IPS DF 4.7 (cell line): ENCODE measurements around the gene TIMM22.

Experiments used
- DNase-seq: peaks from one replicate; pipeline ENCODE4 v3.0.0-alpha.2; 2013; ENCODE audit warnings: low spot score; ENCODE audit errors: extremely low read depth

TIMM22 gene

DNA sequence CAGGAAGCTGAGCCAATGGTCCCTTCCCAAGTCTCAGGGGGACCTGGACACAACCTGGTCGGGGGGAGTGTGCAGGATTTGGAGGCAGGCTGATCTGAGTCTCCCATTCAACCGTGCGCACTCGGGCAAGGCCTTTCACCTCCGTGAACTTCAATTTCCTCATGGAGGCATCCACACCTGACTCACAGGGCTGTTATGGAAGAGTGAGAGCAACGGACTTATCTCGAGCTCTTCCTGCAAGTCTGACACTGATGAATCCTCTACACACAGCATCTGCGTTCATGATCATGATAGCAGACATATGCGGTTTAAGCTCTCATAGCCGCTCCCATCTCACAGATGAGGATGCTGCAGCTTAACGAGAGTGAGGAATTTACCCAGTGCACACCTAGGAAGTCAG is 21.6 kb downstream of the TIMM22 start:
- no peak for DNase-seq

DNA sequence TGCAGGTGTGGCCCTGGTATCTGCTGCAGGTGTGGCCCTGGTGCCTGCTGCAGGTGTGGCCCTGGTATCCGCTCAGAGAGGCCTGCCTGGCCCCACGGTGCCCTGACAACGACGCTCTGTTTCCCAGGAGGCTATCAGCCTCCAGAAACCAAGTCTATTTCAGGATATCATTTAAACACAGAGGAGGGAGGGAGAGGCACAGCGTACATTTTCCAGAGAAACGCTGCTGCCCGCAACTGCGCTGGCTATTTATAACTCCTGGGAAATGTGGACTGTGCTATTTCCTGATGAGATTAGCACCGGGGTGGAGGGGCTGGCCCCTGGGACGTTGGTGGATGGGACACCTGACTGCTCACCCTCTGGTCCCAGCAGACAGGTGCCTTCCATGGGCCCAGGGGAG is 22.5 kb downstream of the TIMM22 start:
- DNase-seq = no peak

DNA sequence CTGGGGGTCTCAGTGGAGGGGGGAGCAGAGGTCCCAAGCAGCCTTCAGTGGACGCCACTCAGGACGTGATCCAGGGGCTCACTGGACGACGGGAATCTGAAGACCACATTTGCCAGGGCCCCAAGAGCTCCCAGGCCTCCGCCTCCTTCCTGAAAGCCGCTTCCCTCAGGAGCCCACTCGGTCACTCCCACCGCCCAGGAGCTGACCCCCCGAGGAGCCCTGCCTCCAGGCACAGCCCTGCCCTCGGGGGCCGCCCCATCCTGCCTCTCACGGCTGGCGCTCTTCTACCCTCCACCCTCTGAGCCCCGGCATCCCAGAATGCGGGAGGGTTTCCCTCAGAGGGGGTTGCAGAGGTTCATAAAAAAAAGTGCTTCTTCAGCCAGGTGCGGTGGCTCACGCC is 24.2 kb downstream of the TIMM22 start:
- DNase-seq = no peak

- no peak for DNase-seq
Measured at GRCh38 chr17:1022278-1023024, 25.5 kb downstream of the TIMM22 start.

- no peak for DNase-seq
Measured at GRCh38 chr17:1024076-1024475, 27.1 kb downstream of the TIMM22 start.

DNA sequence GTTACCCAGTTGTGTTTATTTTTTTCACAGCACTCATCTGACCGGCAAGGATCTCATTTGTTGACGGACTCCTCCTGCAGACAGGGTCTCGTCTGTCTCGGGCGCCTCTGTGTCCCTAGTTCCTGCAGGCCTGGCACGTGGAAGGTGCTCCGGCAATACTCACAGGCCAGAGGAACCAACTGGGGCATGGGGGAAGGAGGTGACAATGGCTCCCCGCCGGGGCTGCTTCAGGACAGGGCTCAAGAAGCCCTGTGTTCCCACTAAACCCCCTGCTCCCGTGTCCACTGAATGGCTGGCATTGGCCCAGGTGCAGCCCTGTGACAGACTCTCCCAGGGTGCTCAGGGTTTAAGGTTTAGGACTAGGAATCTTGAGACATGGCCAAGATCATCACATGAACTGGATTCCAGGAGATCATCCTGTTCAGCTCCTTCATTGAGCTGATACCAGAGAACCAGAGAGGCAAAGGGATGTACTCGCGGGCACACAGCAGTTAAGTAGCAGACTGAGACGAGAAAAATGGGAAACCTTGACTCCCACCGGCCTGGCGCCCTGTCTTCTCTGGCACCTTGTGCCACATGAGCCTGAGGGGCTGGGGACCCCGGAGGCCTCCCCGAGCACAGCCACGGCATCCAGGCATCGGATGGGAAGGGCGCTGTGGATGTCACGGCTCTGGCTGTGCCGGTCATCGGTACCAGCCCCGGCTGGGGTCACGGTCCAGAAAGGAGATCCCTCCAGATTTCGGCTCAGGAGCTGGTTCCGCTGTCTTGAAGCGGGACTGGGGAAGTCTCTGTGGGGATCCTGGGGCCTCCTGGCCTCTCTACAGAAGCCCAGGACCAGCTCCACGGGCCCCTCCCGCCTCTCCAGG is 29.0 kb downstream of the TIMM22 start:
- no peak for DNase-seq

DNA sequence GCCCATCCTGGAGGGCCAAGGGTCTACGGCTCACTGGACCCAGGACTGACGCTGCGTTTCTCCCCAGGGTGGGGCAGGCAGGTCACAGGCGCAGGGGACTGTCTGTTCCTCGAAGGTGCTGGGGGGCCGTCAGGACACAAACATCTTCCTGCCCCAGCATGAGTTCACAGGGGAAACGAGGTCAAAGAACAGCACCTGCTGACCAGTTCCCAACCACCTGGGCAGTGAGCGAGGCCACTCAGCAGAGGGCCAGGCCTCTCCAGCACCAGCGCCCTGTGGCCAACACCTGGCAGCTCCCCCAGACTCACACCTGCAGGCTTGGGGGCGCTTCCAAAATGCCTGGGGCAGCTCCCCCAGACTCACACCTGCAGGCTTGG is 29.7 kb downstream of the TIMM22 start:
- no peak for DNase-seq

GRCh38 chr17:1027044-1027443 is 30.1 kb downstream of the TIMM22 start:
- DNase-seq = no peak

DNA sequence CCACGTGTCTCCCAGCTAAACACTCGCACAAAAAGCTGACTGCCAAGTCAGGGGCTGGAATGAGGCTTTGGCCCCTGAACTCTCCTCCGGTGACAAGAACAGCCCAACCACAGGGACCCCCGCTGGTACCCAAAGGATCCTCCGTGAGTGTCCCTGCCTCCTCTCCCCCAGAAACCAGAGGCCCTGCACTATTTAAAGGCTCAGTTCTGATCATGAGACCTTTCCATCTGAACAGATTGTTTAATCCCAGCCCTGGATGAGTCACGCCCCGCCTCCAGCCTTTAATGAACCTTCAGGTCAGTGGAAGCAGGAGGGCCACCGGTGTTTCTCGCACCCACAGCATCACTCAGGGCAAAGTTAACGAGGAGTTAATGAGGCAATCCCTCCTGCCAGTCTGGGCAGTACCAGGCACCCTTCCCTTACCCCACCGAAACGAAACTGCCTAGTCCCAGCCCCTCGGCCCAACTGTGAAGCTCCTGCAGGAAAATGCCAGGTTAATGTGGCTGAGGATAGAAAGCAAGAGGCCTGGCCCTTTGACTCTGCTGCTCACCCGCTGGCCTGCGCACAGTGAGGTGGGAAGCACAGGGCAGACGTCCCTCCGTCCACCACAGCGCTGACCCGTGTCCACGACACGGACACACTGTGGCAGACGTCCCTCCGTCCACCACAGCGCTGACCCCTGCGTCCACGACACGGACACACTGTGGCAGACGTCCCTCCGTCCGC is 32.4 kb downstream of the TIMM22 start:
- DNase-seq = no peak

DNA sequence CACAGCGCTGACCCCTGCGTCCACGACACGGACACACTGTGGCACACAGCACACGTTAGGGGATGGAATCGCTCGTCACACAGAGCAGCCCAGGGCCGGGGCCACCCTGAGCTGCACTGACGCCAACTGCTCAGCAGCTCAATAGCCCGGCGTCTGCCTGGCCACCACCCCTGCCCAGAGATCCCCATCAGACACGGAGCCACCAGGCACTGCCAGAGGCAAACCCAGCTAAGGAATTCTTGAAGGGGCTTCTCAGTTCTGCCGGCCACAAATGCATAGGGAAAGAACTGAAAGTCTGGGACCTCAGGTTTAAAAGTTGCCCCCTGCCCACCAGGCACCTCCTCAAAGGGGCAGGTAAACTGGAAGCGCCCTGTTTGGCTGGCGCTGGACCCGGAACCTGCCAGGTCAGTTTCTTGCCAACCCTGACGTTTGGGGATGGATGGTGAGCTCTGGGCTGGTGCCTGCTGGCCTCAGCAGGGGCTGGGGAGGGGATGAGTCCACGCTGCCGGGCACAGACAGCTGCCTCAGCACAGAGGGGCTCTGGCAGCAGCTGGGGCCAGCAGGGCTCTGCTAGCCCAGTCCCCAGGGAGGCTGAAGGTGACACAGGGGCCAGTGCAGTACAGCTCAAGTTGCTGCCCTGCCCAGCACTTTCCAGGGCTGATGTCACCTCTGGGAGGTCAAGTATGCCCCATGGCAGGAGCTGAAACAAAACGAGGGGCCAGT is 33.2 kb downstream of the TIMM22 start:
- DNase-seq = no peak

DNA sequence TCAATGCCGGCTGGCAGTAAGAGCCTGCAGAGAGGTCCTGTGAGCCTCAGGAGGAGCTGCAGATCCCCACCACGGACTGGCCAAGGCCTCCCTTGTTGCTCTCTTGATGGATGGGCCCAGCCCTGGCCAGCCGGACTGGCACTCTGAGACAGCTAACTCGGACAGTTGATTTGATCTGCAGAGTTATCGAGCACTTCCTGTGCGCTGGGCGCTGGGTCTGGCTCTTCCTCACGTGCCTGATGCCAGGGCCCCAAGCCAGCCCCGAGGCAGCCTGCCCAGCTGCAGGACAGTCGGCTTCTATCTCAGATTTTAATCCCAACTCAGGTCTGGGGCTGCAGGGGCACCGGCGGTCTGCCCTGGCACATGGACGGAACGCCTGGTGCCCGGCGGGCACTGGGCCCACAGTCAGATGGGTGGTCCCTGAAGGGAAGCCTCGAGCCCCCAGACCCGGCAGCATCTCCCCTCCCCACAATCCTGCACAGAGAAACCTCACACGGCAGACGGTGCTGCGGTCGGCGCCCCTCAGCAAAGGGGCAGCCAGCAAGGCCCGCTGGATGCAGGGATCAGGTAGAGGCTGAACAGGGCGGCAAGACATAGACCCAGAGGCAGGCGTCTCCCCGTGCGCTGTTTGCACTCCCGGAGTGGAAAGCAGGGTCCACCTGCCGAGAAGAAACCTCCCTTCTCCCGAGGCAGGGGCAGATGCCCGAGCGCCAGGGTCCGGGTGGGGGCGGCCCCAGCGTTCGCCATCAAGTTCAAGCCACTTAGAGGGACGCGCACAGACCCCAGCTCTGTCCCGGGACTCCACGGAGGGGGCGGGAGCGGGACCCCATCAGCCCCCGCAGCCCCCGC is 34.0 kb downstream of the TIMM22 start:
- no peak for DNase-seq

DNA sequence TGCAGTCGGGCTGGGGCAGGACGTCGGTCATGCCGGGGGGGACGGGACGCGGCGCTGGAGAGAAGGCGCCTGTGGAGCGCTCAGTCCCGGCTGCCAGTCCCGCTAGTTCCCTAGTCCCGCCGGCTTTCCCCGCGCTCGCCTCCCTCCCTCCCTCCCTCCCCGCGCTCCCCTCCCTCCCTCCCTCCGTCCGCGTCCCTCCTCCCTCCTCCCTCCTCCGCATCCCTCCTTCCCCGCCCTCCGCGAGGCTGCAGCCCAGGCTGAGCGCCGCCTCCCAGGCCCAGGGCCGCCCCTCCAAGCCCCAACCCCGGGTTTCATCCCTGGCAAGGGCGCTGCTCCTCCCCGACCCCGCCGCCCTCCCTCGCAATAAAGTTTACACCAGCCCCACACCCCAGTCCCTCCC is 34.8 kb downstream of the TIMM22 start:
- no peak for DNase-seq

- no peak for DNase-seq
Measured at GRCh38 chr17:1032391-1032790, 35.5 kb downstream of the TIMM22 start.

GRCh38 chr17:1033503-1033902 is 36.6 kb downstream of the TIMM22 start:
- DNase-seq = no peak

GRCh38 chr17:1034652-1035210 is 37.8 kb downstream of the TIMM22 start:
- no peak for DNase-seq

- no peak for DNase-seq
Measured at GRCh38 chr17:1035546-1036170, 38.7 kb downstream of the TIMM22 start.

GRCh38 chr17:1036171-1036844 is 39.4 kb downstream of the TIMM22 start:
- DNase-seq = no peak

DNA sequence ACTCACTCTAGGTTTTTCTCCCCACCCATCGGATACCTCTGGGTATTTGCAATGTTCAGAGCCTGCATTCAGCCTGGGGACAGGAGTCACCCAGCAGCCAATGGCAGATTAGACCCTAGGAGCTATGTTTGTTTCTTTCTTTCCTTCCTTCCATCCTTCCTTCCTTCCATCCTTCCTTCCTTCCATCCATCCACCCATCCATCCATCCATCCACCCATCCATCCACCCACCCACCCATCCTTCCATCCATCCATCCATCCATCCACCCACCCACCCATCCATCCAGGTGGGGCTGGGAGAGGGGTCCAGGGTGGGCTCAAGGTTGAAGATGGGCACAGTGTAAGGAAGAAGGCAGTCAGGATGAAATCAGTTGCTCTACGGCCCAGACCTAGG is 39.9 kb downstream of the TIMM22 start:
- no peak for DNase-seq

- DNase-seq = no peak
Measured at GRCh38 chr17:1037238-1037879, 40.4 kb downstream of the TIMM22 start.
